ENCODE data around the gene APOL6. TPM values are rescaled to one million over a fixed set of nuclear protein-coding genes. Genes with fewer than 3 reads are reported as not detected.

The APOL6 gene
- polyA plus RNA-seq, 2 of the 4 experiments (the other 2 are of a cell fraction), result 1.3 to 2.7 TPM

DNA sequence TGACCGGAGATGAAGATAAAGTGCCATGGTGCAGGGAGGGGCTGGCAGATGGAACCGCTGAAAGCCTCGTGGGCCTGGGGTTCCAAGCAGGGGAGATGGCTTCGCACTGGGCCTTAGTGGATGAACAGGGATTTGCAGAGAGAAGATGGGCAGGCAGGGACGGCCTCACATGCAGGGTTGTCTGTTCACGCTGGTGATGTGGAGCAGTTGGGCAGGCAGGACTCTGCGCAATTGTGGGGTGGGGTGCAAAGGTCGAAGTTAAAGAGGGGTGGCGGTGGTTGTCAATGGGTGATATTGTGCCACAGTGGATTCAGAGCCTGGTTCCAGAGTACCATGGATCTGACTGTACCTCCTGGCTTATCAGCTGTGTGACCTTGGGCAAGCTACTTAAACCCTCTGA is 39.0 kb upstream of the APOL6 start:
- H3K4me1 ChIP-seq, result peaks cover 7% of the 10 kb centered on the region
- TF ChIP-seq MAFK (IDR thresholded peaks at IDR 0.05; ENCODE audit: partially characterized antibody) (no peak), MYC (IDR thresholded peaks at IDR 0.05; ENCODE audit: borderline replicate concordance, low read length) (no peak), TP53 (CRISPR knock-in tag; IDR thresholded peaks at IDR 0.05) (no peak), NR3C1 (IDR thresholded peaks at IDR 0.05) (no peak), ZC3H11A (IDR thresholded peaks at IDR 0.05) (no peak), RNF2 (IDR thresholded peaks at IDR 0.05; ENCODE audit: borderline replicate concordance, low read depth) (no peak), KDM5A (IDR thresholded peaks at IDR 0.05) (no peak), ZNF302 (CRISPR knock-in tag; IDR thresholded peaks at IDR 0.05) (no peak), RFX5 (IDR thresholded peaks at IDR 0.05) (no peak), EP300 (IDR thresholded peaks at IDR 0.05) (no peak), NFE2L2 (conservative IDR thresholded peaks at IDR 0.05; ENCODE audit: low read length) (no peak), EHMT2 (IDR thresholded peaks at IDR 0.05; ENCODE audit: low read depth) (no peak)
- TF ChIP-seq, protein P1, sequence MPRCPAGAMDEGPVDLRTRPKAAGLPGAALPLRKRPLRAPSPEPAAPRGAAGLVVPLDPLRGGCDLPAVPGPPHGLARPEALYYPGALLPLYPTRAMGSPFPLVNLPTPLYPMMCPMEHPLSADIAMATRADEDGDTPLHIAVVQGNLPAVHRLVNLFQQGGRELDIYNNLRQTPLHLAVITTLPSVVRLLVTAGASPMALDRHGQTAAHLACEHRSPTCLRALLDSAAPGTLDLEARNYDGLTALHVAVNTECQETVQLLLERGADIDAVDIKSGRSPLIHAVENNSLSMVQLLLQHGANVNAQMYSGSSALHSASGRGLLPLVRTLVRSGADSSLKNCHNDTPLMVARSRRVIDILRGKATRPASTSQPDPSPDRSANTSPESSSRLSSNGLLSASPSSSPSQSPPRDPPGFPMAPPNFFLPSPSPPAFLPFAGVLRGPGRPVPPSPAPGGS (IDR thresholded peaks at IDR 0.05), result no peak
- TF ChIP-seq, protein P2, sequence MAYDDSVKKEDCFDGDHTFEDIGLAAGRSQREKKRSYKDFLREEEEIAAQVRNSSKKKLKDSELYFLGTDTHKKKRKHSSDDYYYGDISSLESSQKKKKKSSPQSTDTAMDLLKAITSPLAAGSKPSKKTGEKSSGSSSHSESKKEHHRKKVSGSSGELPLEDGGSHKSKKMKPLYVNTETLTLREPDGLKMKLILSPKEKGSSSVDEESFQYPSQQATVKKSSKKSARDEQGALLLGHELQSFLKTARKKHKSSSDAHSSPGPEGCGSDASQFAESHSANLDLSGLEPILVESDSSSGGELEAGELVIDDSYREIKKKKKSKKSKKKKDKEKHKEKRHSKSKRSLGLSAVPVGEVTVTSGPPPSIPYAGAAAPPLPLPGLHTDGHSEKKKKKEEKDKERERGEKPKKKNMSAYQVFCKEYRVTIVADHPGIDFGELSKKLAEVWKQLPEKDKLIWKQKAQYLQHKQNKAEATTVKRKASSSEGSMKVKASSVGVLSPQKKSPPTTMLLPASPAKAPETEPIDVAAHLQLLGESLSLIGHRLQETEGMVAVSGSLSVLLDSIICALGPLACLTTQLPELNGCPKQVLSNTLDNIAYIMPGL (CRISPR knock-in tag; IDR thresholded peaks at IDR 0.05; ENCODE audit: borderline replicate concordance), result no peak
- TF ChIP-seq, protein P3, sequence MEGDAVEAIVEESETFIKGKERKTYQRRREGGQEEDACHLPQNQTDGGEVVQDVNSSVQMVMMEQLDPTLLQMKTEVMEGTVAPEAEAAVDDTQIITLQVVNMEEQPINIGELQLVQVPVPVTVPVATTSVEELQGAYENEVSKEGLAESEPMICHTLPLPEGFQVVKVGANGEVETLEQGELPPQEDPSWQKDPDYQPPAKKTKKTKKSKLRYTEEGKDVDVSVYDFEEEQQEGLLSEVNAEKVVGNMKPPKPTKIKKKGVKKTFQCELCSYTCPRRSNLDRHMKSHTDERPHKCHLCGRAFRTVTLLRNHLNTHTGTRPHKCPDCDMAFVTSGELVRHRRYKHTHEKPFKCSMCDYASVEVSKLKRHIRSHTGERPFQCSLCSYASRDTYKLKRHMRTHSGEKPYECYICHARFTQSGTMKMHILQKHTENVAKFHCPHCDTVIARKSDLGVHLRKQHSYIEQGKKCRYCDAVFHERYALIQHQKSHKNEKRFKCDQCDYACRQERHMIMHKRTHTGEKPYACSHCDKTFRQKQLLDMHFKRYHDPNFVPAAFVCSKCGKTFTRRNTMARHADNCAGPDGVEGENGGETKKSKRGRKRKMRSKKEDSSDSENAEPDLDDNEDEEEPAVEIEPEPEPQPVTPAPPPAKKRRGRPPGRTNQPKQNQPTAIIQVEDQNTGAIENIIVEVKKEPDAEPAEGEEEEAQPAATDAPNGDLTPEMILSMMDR (IDR thresholded peaks at IDR 0.05), result no peak
- TF ChIP-seq, protein P4, sequence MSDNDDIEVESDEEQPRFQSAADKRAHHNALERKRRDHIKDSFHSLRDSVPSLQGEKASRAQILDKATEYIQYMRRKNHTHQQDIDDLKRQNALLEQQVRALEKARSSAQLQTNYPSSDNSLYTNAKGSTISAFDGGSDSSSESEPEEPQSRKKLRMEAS (IDR thresholded peaks at IDR 0.05), result no peak
- TF ChIP-seq, protein P5, sequence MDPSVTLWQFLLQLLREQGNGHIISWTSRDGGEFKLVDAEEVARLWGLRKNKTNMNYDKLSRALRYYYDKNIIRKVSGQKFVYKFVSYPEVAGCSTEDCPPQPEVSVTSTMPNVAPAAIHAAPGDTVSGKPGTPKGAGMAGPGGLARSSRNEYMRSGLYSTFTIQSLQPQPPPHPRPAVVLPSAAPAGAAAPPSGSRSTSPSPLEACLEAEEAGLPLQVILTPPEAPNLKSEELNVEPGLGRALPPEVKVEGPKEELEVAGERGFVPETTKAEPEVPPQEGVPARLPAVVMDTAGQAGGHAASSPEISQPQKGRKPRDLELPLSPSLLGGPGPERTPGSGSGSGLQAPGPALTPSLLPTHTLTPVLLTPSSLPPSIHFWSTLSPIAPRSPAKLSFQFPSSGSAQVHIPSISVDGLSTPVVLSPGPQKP (IDR thresholded peaks at IDR 0.05; ENCODE audit: low read depth, low read length), result no peak
- DNase-seq (ENCODE audit: low read depth in 1 of 2, low spot score in 1 of 2) (no peak), FAIRE-seq (no peak), ATAC-seq (no peak)
- no peak overlapping the region for H3K27ac ChIP-seq
- no peaks in the 10 kb centered on the region for H3K9me3 ChIP-seq
- H3K4me3 ChIP-seq, result no peak overlapping the region
- ChIA-PET POLR2A (no interaction called here), CTCF (interaction anchor here (1.0 kb wide), 1 partner anchor 26 kb away, joined by 7 read pairs; no protein-coding TSS in a partner anchor)
- H3K4me2 ChIP-seq, result no peak overlapping the region
- 86% methylated on average over 9 of the region's 9 CpGs for WGBS (ENCODE audit: missing lambda C conversion rate)

DNA sequence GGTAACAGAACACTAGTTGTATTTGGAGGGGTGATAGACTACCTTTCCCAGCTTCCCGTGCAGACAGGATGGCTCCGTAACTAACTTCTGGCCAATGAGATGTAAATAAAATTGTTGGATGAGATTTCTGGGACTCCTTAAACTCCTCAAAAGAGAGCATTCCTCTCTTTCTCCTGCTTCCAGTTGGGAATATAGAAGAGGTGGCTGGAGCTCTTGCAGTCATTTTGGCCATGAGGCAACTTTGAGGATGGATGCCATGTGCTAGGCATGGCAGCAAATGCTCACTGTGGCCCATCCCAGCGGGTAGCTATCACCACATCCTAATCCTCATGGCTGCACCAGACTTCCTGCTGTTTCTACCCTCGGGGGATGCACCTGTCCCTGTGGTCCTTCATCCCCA is 38.5 kb upstream of the APOL6 start:
- FAIRE-seq, result no peak
- 72% methylated on average over 4 of the region's 4 CpGs for WGBS (ENCODE audit: missing lambda C conversion rate)

More for the DNA sequence above, 38.5 kb upstream of the APOL6 start:
- H3K27ac ChIP-seq, result no peak overlapping the region
- DNase-seq (ENCODE audit: low read depth in 1 of 2, low spot score in 1 of 2) (no peak), ATAC-seq (no peak; a peak in 1 of 6 replicates)
- ChIA-PET POLR2A (no interaction called here), CTCF (interaction anchor here (0.8 to 1.0 kb wide), 3 partner anchors 12 to 27 kb away, joined by 3 to 7 read pairs (median 3); no protein-coding TSS in a partner anchor)
- TF ChIP-seq ZC3H11A (IDR thresholded peaks at IDR 0.05) (no peak), NPAS2 (CRISPR knock-in tag; IDR thresholded peaks at IDR 0.05; ENCODE audit: borderline replicate concordance) (no peak), TP53 (CRISPR knock-in tag; IDR thresholded peaks at IDR 0.05) (no peak), MYC (IDR thresholded peaks at IDR 0.05; ENCODE audit: borderline replicate concordance, low read length) (no peak), ESRRA (IDR thresholded peaks at IDR 0.05; ENCODE audit: borderline replicate concordance, low read length) (no peak), POLR2AphosphoS2 (conservative IDR thresholded peaks at IDR 0.05; ENCODE audit: low read length) (no peak), HOXA7 (CRISPR knock-in tag; IDR thresholded peaks at IDR 0.05) (no peak), JUNB (IDR thresholded peaks at IDR 0.05) (no peak), RFX5 (IDR thresholded peaks at IDR 0.05) (no peak), PHF8 (IDR thresholded peaks at IDR 0.05; ENCODE audit: borderline replicate concordance, low read depth) (no peak), NR3C1 (IDR thresholded peaks at IDR 0.05) (no peak)
- TF ChIP-seq, protein P4 (IDR thresholded peaks at IDR 0.05), result no peak
- H3K9me3 ChIP-seq, result no peaks in the 10 kb centered on the region
- H3K4me1 ChIP-seq, result peaks cover 4% of the 10 kb centered on the region
- H3K4me2 ChIP-seq, result no peak overlapping the region
- no peak overlapping the region for H3K4me3 ChIP-seq
